ENCODE results near the gene MAPKAPK2. TPM values are rescaled to one million over a fixed set of nuclear protein-coding genes. Genes with fewer than 3 reads are reported as not detected.
A peak's percentile ranks its signal among the peaks of the same experiment; 100 is the strongest.

MAPKAPK2 gene
- total RNA-seq, 1 experiment from 2014 or later = 54.9 TPM

GRCh38 chr1:206768472-206769303, 84.0 kb downstream of the MAPKAPK2 start (continued):
- TF ChIP-seq ATF2 (CRISPR knock-in tag; IDR thresholded peaks at IDR 0.05; ENCODE audit: borderline replicate concordance, low read depth) (no peak), ATF6 (CRISPR knock-in tag; IDR thresholded peaks at IDR 0.05) (no peak), FOXK1 (CRISPR knock-in tag; IDR thresholded peaks at IDR 0.05) (no peak), SOX15 (CRISPR knock-in tag; IDR thresholded peaks at IDR 0.05) (no peak)

- Mint-ChIP-seq H3K27ac (no peak overlapping the region), H3K27me3 (ENCODE audit: low read depth) (peaks cover 4% of the 10 kb centered on the region), H3K9me3 (no peaks in the 10 kb centered on the region), H3K4me3 (no peak overlapping the region), H3K36me3 (no peaks in the 10 kb centered on the region), H3K4me1 (peaks cover 33% of the 10 kb centered on the region)
- no peak for ATAC-seq
- ChIA-PET POLR2A (interaction anchor here (0.5 kb wide), 1 partner anchor 150 kb away, joined by 5 read pairs; no protein-coding TSS in a partner anchor), CTCF (interaction anchor here (1.0 to 3.8 kb wide), 7 partner anchors 8 to 162 kb away, joined by 3 to 16 read pairs (median 9); no protein-coding TSS in a partner anchor)
- TF ChIP-seq SOX15 (CRISPR knock-in tag; IDR thresholded peaks at IDR 0.05) (no peak), ZNF263 (CRISPR knock-in tag; IDR thresholded peaks at IDR 0.05; ENCODE audit: low read depth) (no peak), TCF7 (CRISPR knock-in tag; IDR thresholded peaks at IDR 0.05; ENCODE audit: low read depth) (no peak), ATF1 (CRISPR knock-in tag; IDR thresholded peaks at IDR 0.05) (no peak), JUN (CRISPR knock-in tag; IDR thresholded peaks at IDR 0.05) (no peak), NR1H2 (CRISPR knock-in tag; IDR thresholded peaks at IDR 0.05) (no peak), SP1 (CRISPR knock-in tag; conservative IDR thresholded peaks at IDR 0.05) (no peak), ZNF317 (CRISPR knock-in tag; IDR thresholded peaks at IDR 0.05; ENCODE audit: borderline replicate concordance, low read depth) (no peak), PRDM15 (CRISPR knock-in tag; IDR thresholded peaks at IDR 0.05) (no peak)
- no peak for DNase-seq (ENCODE audit: low spot score)
Observed at GRCh38 chr1:206769304-206769731, 84.6 kb downstream of the MAPKAPK2 start.

GRCh38 chr1:206770531-206771337, 86.0 kb downstream of the MAPKAPK2 start, which contains the start of gene IL19:
IL19 (plus strand) TSS chr1:206770773; CDS start chr1:206836663, 65,890 bp downstream.
- no peak for DNase-seq (ENCODE audit: low spot score)
- H3K36me3 Mint-ChIP-seq = no peaks in the 10 kb centered on the region
- TF ChIP-seq EMX1 (CRISPR knock-in tag; IDR thresholded peaks at IDR 0.05) = no peak
- no peak for TF ChIP-seq ZNF263 (CRISPR knock-in tag; IDR thresholded peaks at IDR 0.05; ENCODE audit: low read depth)
- TF ChIP-seq KAT7 (CRISPR knock-in tag; IDR thresholded peaks at IDR 0.05; ENCODE audit: borderline replicate concordance) = no peak
- TF ChIP-seq ZMAT4 (CRISPR knock-in tag; IDR thresholded peaks at IDR 0.05) = no peak
- no peak for TF ChIP-seq TP53 (CRISPR knock-in tag; IDR thresholded peaks at IDR 0.05)
- TF ChIP-seq ATF3 (CRISPR knock-in tag; conservative IDR thresholded peaks at IDR 0.05) = no peak
- no peak for TF ChIP-seq ZNF532 (CRISPR knock-in tag; IDR thresholded peaks at IDR 0.05; ENCODE audit: borderline replicate concordance)

More at GRCh38 chr1:206770531-206771337, 86.0 kb downstream of the MAPKAPK2 start, which contains the start of gene IL19:
- POLR2A ChIA-PET = no interaction called here
- Mint-ChIP-seq H3K9me3 (no peaks in the 10 kb centered on the region), H3K27me3 (ENCODE audit: low read depth) (peaks cover 4% of the 10 kb centered on the region), H3K4me3 (no peak within 1 kb of the TSS), H3K4me1 (peaks cover 33% of the 10 kb centered on the region), H3K27ac (no peak within 1 kb of the TSS)
- peak; percentile 62 for ATAC-seq
- CTCF ChIA-PET = interaction anchor here (0.6 to 3.8 kb wide), 6 partner anchors 10 to 142 kb away, joined by 3 to 16 read pairs (median 11); no protein-coding TSS in a partner anchor
